Pancreas (tissue), 10 donors: Measurements from ENCODE around the gene MGMT. TPM values are rescaled to one million over a fixed set of nuclear protein-coding genes. Genes with fewer than 3 reads are reported as not detected.

ENCODE experiments used
- ATAC-seq, 4 donors: fragments of 200-7000 bp; cut with Tn5 transposase; one replicate each; pipeline versions ENCODE4 v1.8.0 to v1.9.1; 2020; ENCODE audit warnings: mild to moderate bottlenecking in 4 of 4, moderate library complexity in 4 of 4
- DNase-seq, 6 donors: peaks; one replicate each; pipeline ENCODE4 v3.0.0-alpha.2; 2020
- FAIRE-seq: peaks from 2 replicates; lab custom pipeline; 2012; peaks lifted over from hg19 to GRCh38; lab: Jason Lieb, UNC
- H3K27ac ChIP-seq, 4 donors: fragments of 200-600 bp; sonication (generic); 1 replicate in 3 of 4; 2 replicates in 1 of 4; pipeline versions ENCODE4 v1.5.0 to v1.8.0; 2020
- H3K27me3 ChIP-seq, 4 donors: fragments of 200-600 bp; one replicate each; pipeline ENCODE4 v1.8.0; 2021
- H3K36me3 ChIP-seq, 3 donors: fragments of 200-600 bp; sonication (generic) in 1 of 3; one replicate each; pipeline versions ENCODE4 v1.5.0 to v1.8.0; 2020 to 2021
- H3K4me1 ChIP-seq, 3 donors: fragments of 200-600 bp; one replicate each; pipeline ENCODE4 v1.8.0; 2021
- H3K4me3 ChIP-seq, 4 donors: fragments of 200-600 bp; sonication (generic) in 2 of 4; one replicate each; pipeline versions ENCODE4 v1.5.0 to v1.8.0; 2020 to 2021
- H3K9me3 ChIP-seq, 4 donors: fragments of 200-600 bp; one replicate each; pipeline ENCODE4 v1.8.0; 2021
- WGBS, 2 donors: extraction: QIAGEN DNeasy Blood & Tissue Kit; methylation state at CpG; one replicate each; pipeline ENCODE4 v1.1.7; 2013; 5-methylcytosine and 5-hydroxymethylcytosine counted together
- intact Hi-C, 3 donors: fragments of 100-400 bp; cut with DNase I; formaldehyde crosslinking; loops; one replicate each; pipeline versions ENCODE4 v1.11.1 to v1.14.2; 2022
- polyA plus RNA-seq, 2 donors: library from polyadenylated mRNA; stranded (reverse); fragments of 200-250 nt; gene quantifications; one replicate each; pipeline ENCODE4 v1.2.3, GENCODE V29; 2013
- total RNA-seq, 6 donors: library from RNA; stranded (reverse); fragmentation: NEBNext Ultra II Directional in 4 of 6; extraction: Animal tissue kit (Norgen Biotek cat#: 25700) in 4 of 6; gene quantifications; one replicate each; pipeline versions ENCODE4 v1.2.1 to v1.2.4, GENCODE V29; 2021 to 2023
- TF ChIP-seq, protein P1 (sequence below), 4 donors: fragments of 200-600 bp; sonication (generic) in 3 of 4; IDR thresholded peaks; one replicate each; pipeline versions ENCODE4 v1.5.0 to v1.8.0; 2021; ENCODE audit warnings: antibody characterized with exemption in 4 of 4
- donor health status: healthy with polysubstance abuse.
- donor health status: DM: no; HTN: no; CAD: no; lungs with moderate emphysema.
- donor health status: DM: no; HTN: no; CAD: no.
- donor health status: control.
- donor health status: control.
- donor health status: Bipolar disorder and iron deficiency.
- donor health status: DM: yes; HTN: yes; CAD: no.
- donor health status: DM: no; HTN: no; CAD: no.
- donor health status: DM: no; HTN: no; CAD: no.
- donor health status: DM: yes; HTN: yes; CAD: no.

The MGMT gene
- total and polyA plus RNA-seq, 8 donors = 9.1 to 18.6 (median 12.0) TPM

DNA sequence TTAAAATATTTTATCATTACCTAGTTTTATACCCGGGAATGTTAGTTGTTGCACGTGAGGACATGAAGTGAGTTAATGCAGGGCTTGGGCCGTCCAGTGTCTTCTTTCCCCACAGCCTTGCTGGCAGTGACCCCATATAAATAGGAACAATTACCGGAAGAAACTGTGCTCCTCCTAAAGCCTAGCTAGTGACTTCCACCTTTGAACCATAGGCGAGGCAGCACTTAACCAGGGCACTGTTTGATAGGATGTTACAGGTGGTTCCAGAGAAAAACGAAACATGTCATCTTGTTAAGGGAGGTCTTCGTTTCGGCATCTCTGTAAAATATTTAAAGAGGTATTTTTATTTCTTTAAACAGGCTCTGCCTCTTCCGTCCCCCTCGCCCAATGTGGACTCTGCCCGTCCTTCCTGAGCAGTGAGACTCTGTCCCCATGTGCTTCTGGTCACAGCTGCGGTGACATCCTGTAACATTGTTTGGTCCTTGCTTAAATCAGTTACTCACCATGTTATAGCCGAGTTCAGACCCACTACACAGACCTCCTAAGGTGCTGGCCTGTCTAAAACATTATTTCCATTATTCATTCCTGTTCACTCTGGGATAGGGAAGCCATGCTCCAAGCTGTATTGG is 145.6 kb downstream of the MGMT start:
- no peaks in the 10 kb centered on the region for H3K9me3 ChIP-seq
- no peaks in the 10 kb centered on the region for H3K36me3 ChIP-seq
- no peak for DNase-seq
- intact Hi-C loops = no loop called here
- no peak for ATAC-seq
- no peak overlapping the region for H3K4me3 ChIP-seq
- H3K27ac ChIP-seq = no peak overlapping the region
- TF ChIP-seq, protein P1, sequence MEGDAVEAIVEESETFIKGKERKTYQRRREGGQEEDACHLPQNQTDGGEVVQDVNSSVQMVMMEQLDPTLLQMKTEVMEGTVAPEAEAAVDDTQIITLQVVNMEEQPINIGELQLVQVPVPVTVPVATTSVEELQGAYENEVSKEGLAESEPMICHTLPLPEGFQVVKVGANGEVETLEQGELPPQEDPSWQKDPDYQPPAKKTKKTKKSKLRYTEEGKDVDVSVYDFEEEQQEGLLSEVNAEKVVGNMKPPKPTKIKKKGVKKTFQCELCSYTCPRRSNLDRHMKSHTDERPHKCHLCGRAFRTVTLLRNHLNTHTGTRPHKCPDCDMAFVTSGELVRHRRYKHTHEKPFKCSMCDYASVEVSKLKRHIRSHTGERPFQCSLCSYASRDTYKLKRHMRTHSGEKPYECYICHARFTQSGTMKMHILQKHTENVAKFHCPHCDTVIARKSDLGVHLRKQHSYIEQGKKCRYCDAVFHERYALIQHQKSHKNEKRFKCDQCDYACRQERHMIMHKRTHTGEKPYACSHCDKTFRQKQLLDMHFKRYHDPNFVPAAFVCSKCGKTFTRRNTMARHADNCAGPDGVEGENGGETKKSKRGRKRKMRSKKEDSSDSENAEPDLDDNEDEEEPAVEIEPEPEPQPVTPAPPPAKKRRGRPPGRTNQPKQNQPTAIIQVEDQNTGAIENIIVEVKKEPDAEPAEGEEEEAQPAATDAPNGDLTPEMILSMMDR (IDR thresholded peaks at IDR 0.05) = no peak
- 88 to 90% methylated on average over 13 of the region's 13 CpGs for WGBS, 2 donors
- FAIRE-seq = no peak
- no peaks in the 10 kb centered on the region for H3K4me1 ChIP-seq
- no peaks in the 10 kb centered on the region for H3K27me3 ChIP-seq

DNA sequence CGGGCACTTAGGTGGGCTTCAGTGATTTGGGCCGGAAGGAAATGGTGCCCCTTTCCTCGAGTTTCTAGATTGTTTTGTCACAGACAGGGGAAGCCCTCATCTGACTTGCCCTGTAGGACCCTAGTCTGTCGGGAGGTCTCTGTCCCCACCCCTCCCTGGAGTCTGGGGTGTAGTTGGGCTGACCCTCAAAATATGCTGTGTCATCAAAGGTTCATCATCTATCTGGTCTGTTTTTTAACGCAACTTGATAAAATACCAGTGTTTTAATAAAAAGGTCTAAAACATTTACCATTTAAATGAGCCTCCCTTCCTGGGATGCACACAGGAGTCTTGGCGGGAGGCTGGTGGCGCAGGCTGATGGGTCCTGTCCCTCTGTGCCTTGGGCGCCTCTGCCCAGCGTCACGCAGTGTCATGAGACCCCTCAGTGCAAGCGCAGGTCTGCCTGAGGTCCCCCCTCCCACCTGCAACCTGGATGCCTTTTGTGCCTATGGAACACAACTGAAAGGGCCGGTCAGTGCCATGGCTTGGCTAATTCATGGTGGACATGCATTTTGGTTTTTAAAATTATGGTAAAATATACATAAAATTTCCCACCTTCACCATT is 146.4 kb downstream of the MGMT start:
- Histone ChIP-seq H3K4me3 (no peak overlapping the region), H3K27ac (no peak overlapping the region), H3K27me3 (no peaks in the 10 kb centered on the region), H3K9me3 (no peaks in the 10 kb centered on the region), H3K4me1 (no peaks in the 10 kb centered on the region), H3K36me3 (no peaks in the 10 kb centered on the region)
- WGBS, 2 donors = 94 to 96% methylated on average over 12 of the region's 12 CpGs
- DNase-seq (no peak), ATAC-seq (no peak), FAIRE-seq (no peak)
- intact Hi-C loops = no loop called here
- TF ChIP-seq, protein P1 (IDR thresholded peaks at IDR 0.05) = no peak

DNA sequence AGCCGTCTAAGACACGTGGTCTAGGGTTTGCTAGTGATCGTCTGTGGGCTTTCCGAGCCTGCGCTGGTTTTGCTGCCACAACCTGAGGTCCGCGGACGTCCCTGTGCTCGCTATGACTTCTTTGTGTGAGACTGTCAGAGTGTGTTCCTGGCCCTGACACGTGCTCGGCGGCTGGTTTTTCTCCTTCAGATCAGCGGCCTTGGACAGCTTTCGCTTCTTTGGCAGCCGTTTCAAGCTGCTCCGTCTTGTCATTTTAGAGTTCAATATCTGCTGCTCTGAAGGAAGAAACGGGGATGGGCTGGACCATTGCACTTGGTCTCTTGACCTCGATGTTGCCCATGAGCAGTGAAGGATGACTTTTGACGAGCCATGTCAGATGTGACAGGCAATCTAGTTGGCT is 147.3 kb downstream of the MGMT start:
- no peak overlapping the region for H3K4me3 ChIP-seq

DNA sequence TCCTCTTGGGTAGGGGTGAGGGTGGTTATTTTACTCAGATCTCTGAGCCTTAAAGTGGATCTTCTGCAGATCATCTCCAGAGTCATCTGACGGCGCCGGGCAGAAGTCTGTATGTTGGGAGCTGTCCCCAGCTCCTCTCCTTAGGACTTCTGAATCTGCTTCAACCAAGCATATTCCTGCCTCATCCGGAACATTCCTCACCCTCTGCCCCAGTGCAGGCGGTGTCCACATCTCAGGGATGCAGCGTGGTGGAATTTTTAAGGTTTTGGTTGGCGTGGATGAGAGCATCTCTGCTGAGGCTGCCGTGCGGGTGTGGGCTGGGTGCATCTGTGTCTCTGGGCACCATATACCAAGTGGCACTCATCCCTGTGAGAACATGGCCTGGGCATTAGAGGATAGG is 148.3 kb downstream of the MGMT start:
- ATAC-seq (no peak), DNase-seq (no peak), FAIRE-seq (no peak)
- intact Hi-C loops = no loop called here
- H3K9me3 ChIP-seq = no peaks in the 10 kb centered on the region
- WGBS, 2 donors = 96 to 99% methylated on average over 9 of the region's 9 CpGs
- H3K4me3 ChIP-seq = no peak overlapping the region
- H3K36me3 ChIP-seq = no peaks in the 10 kb centered on the region
- H3K4me1 ChIP-seq = no peaks in the 10 kb centered on the region
- TF ChIP-seq, protein P1 (IDR thresholded peaks at IDR 0.05) = no peak
- no peak overlapping the region for H3K27ac ChIP-seq
- no peaks in the 10 kb centered on the region for H3K27me3 ChIP-seq

More for the DNA sequence above, 147.3 kb downstream of the MGMT start:
- Histone ChIP-seq H3K9me3 (no peaks in the 10 kb centered on the region), H3K27me3 (no peaks in the 10 kb centered on the region), H3K27ac (no peak overlapping the region), H3K36me3 (no peaks in the 10 kb centered on the region), H3K4me1 (no peaks in the 10 kb centered on the region)
- TF ChIP-seq, protein P1 (IDR thresholded peaks at IDR 0.05) = no peak
- intact Hi-C loops = no loop called here
- FAIRE-seq (no peak), DNase-seq (no peak), ATAC-seq (no peak)
- 84 to 88% methylated on average over 19 of the region's 19 CpGs for WGBS, 2 donors

DNA sequence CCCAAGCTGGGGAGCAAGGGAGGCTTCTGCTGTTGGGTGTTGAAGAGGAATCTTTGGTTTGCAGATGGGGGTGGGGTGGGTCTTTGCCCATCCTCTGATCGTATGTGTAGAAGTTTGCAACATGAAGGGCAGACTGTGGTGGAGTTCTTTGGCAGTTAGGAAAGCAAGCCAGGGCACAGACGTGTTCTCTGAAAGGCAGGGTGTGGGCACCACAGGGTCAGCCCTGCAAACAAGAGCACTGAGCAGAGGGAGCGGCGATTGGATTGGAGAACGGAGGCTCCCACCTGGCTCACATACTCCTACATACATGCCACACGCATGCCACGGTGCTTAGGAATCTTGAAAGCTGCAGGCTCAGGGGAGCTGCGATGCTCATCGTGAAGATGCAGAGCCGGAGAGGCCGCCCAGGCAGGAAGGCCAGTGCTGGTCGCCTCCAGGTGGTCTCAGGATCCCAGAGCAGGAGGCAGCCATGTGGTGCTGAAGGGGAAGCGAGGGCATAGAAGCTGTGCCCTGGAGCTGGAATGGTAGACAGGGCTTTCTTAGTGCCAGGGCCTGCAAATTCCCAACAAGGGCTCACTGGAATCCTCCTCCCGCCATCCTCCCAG is 149.0 kb downstream of the MGMT start:
- Histone ChIP-seq H3K36me3 (no peaks in the 10 kb centered on the region), H3K27ac (no peak overlapping the region), H3K4me1 (no peaks in the 10 kb centered on the region), H3K27me3 (no peaks in the 10 kb centered on the region), H3K9me3 (no peaks in the 10 kb centered on the region), H3K4me3 (no peak overlapping the region)
- no peak for FAIRE-seq
- no peak for DNase-seq
- 96 to 99% methylated on average over 14 of the region's 14 CpGs for WGBS, 2 donors
- no peak for ATAC-seq
- intact Hi-C loops = no loop called here
- TF ChIP-seq, protein P1 (IDR thresholded peaks at IDR 0.05) = no peak
